HL-60/S4 treated with phorbol 12-myristate 13-acetate at 8.2 ng/mL for 4 days and 3 days (cell line): ENCODE results near the gene UBE2J2.

Experiments used
- in situ Hi-C: fragments of 300-500 bp; cut with MboI; formaldehyde crosslinking; loops from 2 replicates; pipeline ENCODE4 v1.15.0; 2022; ENCODE audit warnings: low sequenced_read_pairs

UBE2J2 gene

GRCh38 chr1:1296070-1297061 is 22.7 kb upstream of the UBE2J2 start:
- in situ Hi-C loops: no loop called here

DNA sequence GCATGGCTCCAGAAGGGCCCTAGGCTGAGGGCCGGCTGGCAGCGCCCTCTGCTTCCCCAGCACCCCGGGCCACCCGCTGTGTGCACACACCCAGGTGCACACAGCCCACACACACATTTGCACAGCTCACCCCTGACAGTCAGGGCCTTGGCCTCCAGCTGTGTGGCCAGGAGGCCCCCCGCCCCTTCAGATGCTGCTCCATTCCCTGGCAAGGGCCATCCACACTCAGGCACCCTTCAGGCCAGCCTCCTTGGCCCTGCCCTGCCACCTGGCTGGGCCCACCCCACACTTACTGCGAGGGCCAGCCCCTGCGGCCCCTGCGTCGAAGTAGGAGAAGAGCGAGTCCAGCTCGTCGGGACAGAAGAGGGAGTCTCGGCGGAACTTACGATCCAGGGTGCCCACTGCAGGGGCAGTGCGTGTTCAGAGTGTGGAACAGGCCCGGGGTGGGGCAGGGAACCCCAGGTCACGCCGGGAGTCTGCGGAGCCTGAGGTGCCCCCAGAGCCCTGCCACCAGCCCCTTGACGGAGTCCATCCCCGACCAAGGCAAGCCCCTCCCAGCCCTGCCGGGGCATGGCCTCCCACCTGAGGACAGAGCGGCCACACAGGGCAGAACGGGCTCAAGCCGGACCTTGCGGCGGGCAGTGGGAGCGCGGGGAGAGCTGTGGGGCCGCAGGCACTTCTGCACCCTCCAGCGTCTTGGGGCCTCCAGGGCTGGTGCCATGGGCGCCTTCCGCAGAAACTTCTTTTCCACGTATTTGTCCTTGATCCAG is 21.7 kb upstream of the UBE2J2 start:
- in situ Hi-C loops: no loop called here

DNA sequence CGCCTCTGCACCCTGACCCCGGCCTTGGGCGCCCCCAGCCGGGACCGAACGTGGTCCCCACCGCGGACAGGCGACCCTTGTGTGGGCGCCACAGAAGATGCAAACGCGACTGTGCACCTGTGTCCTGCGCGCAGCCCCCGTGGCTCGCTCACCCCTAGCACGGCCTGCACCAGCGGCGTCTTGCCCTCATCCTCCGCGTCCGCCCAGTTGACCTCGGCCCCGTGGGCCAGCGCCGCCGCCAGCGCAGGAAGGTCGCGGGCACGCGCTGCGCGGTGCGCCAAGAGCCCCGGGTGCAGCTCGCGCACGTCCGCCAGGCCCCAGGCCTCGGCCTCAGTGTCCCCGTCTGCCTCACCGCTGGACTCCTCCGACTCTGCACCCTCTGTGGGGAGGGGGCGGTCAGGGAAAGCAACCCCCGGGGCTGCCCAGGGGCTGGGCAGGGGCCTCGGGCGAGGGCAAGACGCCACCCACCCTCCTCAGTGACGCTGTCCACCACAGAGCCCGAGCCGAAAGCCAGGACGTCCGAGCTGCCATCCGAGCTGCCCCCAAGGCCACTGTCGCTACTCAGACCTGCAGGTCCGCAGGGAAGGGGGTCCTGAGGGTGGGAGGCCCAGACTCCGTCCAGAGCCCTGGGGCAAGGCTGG is 20.7 kb upstream of the UBE2J2 start:
- in situ Hi-C loops: no loop called here

GRCh38 chr1:1293263-1294249 is 19.9 kb upstream of the UBE2J2 start:
- in situ Hi-C loops: no loop called here

DNA sequence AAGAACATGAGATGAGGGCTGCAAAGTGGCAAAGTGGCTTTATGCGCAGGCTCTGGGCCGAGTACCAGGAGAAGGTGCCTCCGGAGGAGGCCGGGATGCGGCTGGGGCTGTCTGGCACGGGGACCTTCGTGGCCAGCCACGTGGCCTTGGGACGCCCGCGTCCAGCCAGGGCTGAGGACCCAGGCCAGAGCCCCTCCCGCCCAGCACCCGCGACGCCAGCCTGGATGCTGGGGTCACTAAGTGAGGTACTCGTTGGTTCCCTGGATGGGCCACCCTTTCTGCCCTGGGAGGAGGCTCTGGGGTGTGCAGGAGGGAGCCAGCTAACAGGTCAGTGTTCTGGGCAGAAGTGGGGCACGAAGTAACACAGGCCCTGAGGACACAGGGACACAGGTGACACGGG is 19.2 kb upstream of the UBE2J2 start:
- in situ Hi-C loops: no loop called here

GRCh38 chr1:1292442-1292779 is 18.8 kb upstream of the UBE2J2 start:
- in situ Hi-C loops: no loop called here

- in situ Hi-C loops: no loop called here
Measured at GRCh38 chr1:1291548-1292441, 18.1 kb upstream of the UBE2J2 start.

- in situ Hi-C loops: no loop called here
Measured at GRCh38 chr1:1291023-1291528, 17.4 kb upstream of the UBE2J2 start.

DNA sequence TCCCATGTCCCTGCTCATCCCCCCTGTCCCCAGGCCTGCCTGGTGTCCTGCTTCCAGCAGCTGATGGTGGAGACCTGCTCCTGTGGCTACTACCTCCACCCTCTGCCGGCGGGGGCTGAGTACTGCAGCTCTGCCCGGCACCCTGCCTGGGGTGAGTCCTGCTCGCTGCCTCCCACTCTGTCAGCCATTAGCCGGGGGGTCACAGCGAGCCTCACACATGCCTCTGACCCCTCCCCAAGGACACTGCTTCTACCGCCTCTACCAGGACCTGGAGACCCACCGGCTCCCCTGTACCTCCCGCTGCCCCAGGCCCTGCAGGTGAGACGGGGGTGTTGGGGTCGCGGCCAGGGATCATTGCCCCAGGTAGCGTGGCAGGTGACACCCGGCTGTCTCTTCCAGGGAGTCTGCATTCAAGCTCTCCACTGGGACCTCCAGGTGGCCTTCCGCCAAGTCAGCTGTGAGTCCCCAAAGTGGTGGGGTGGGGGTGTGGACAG is 16.6 kb upstream of the UBE2J2 start:
- in situ Hi-C loops: no loop called here

DNA sequence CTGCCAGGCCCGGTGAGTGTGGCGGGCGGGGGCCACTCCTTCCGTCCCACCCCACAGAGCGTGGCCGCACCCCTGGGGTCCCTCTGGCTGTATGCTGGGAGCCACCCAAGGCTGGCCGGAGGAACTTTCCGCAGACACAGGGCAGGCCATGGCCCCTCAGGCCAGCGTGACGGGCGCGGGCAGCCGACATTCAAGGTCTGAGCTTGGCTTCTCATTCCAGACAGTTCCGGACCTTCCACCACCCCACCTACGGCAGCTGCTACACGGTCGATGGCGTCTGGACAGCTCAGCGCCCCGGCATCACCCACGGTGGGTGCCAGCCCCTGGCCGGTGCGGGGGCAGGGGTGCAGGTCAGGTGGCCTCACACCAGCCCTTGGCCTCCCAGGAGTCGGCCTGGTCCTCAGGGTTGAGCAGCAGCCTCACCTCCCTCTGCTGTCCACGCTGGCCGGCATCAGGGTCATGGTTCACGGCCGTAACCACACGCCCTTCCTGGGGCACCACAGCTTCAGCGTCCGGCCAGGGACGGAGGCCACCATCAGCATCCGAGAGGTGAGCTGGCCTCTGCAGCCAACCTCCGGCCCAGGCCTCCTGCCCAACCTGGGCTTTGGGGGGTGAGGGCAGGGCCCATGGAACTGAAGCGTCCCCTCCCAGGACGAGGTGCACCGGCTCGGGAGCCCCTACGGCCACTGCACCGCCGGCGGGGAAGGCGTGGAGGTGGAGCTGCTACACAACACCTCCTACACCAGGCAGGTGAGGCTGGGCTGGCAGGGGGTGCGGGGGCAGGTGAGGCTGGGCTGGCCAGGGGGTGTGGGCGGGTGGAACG is 13.8 kb upstream of the UBE2J2 start:
- in situ Hi-C loops: no loop called here

- in situ Hi-C loops: no loop called here
Measured at GRCh38 chr1:1286313-1287261, 12.9 kb upstream of the UBE2J2 start.

- in situ Hi-C loops: no loop called here
Measured at GRCh38 chr1:1285611-1286311, 12.1 kb upstream of the UBE2J2 start.

- in situ Hi-C loops: no loop called here
Measured at GRCh38 chr1:1285102-1285571, 11.5 kb upstream of the UBE2J2 start.

- in situ Hi-C loops: no loop called here
Measured at GRCh38 chr1:1284221-1285101, 10.8 kb upstream of the UBE2J2 start.

GRCh38 chr1:1283821-1284220 is 10.2 kb upstream of the UBE2J2 start:
- in situ Hi-C loops: no loop called here
